Measurements from ENCODE around the gene NSG1.

GRCh38 chr4:4462970-4463369 lies 76.1 kb downstream of the NSG1 start:
- TF ChIP-seq CTCF (IDR thresholded peaks at IDR 0.05) = no peak
- TF ChIP-seq POLR2A (IDR thresholded peaks at IDR 0.05) = no peak
